HG03457 (cell line): ENCODE measurements around the gene PCLAF.
"Not testable (repeated sequence)": the region's sequence is repeated elsewhere in the genome, so short reads cannot be mapped to it uniquely, and the experiment has no call there.

ENCODE experiments used
- ATAC-seq: cut with Tn5 transposase; IDR thresholded peaks from one replicate; pipeline ENCODE4 v1.9.1; 2021; ENCODE audit warnings: moderate number of reproducible peaks; ENCODE audit not compliant: unreplicated experiment

PCLAF gene, protein sequence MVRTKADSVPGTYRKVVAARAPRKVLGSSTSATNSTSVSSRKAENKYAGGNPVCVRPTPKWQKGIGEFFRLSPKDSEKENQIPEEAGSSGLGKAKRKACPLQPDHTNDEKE

DNA sequence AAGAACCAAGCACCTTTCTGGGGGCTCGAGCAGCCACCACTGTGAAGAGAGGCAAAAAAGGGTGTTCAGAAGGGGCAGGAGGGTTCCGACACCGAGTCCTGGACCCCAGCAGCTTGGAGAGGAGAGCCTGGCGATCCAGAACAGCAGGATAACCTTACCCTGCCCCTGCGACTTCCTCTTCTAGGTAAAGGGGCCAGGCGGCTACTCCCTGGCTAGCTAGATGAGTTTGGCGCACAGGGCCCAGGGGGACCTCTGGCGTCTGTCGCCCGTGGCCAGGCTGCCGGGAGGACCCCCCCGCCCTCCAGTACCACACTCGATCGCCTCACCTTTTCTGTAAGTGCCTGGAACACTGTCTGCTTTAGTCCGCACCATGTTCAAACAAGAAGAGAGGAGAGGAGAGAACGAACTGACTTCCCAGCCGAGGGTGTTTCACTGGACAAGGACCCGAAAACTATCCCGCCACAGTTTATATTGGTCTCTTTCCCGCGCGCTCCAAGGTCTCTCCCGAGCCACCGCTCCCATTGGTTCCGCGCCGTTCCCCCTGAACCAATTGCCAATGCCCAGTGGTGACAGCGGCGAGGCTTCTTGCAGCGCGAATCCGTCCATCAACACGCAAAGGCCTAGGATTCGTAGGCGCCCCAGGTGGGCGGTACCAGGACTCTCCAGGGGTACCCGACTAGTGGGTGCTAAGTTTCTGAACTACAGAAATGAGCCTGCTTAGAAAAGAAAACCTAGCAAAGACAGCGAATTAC is at the start of gene PCLAF:
TSS of gene PCLAF (minus strand) at position 442 of the 752 bp plus-strand sequence. CDS start at position 372, 70 bp downstream.
- peak; percentile 88 for ATAC-seq

DNA sequence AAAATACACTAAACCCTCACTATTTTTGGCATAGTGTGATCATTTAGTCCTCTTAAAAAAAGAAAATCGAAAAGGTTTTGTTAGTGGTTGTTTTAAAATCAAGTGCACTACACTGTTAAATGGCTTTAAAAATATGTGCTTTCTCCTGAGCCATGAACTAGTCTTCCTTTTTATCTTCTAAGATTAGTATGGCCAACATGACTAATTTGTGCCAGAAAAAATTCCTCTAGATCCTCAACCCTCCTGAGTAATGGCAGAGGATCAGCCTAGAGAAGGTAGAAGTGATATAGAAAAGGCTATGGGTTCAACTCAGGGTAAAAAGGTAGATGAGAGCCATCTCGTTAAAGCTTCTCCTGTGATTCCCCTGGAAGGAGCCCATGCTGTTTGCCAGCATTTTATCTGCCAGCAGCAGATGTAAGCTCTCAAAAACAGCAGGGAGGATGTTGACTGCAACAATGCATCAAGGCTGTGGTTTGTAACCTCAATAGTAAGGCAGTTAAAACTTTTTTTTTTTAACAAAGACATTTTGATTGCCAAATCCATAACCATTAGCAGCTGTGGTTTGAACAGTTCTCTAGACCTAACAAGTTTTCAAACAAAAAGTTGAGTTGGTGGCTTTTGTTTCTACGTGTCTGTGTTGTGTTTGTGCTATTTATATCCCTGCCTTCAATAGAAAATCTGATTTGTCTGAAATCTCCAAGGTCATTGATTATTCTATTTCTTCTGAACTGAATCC is 48.9 kb upstream of the PCLAF start:
- ATAC-seq, result no peak

DNA sequence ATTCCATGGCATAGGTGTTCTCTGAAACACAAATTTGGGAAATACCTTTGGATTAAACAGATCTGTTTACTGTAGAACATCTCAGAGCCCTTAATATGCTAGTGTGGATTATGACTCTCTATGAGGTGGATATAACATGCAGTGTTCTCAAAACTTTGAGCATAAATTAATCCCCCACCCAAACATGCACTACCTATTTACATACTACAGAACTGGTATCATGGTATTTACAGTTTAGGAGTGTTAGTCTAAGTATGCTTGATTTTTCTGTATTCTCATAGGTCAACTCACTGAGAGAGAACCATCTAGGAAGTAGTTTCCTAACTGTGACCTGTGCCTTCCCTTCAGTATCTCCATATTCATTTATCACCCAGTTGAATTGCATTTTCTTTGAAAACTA is 48.2 kb upstream of the PCLAF start:
- ATAC-seq, result no peak

DNA sequence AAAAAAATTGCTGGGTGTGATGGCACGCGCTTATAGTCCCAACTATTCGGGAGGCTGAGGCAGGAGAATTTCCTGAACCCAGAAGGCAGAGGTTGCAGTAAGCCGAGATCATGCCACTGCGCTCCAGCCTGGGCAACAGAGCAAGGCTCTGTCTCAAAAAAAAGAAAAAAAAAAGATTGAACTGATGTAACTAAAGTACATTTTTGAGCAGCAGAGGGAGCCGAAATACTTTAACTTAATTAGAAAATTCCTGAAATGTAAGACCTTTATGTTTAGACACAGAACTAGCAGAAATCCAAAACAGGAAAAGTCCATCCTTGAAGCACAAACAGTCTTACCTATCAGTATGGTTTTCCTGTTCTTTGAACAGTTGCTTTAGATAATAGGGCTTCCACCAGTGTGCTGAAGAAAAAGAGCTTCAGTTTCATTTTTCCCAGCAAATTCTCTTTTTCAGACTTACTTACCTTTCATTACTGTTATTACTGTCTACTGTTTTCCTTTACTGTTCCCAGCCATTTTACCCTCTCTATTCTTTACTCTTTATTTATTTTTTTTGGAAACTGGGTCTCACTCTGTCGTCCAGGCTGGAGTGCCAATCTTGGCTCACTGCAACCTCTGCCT is 45.7 kb upstream of the PCLAF start:
- ATAC-seq, result no peak

DNA sequence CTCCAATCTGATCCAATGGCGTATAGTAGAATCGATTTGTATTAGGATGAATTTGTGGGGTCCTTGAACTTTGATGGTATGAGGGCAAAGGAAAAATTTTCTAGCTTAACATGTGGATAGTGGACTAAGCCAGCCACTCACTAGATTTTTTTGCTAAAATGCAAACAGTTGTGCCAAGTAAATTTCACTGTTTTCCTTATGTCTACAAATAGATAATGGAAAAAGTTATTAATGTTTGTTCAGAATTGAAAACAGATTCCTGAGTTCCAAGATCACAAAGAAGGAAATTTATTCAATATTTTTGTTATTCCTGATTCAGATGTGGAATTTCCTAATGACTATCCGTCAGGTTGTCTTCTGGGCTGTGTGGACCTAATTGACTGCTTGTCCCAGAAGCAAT is 44.0 kb upstream of the PCLAF start:
- ATAC-seq, result no peak

DNA sequence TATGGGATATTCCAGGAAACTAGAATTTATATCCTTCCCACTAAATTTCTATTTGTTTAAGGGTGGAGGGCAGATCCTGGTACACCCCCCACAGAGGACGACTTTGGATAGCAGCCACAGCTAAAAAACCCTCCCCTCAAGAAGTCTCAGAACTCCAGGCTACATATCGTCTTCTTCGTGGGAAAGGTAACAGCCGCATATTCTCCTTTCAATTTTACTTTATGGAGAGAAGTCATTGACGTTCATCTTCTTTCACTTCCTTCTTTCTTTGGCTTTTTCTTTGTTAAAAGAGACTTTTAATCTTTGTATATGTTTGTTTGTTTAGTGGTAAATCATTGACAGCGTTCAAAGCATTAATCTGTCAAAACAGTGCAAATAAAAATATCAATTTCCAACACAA is 42.7 kb upstream of the PCLAF start:
- no peak for ATAC-seq

DNA sequence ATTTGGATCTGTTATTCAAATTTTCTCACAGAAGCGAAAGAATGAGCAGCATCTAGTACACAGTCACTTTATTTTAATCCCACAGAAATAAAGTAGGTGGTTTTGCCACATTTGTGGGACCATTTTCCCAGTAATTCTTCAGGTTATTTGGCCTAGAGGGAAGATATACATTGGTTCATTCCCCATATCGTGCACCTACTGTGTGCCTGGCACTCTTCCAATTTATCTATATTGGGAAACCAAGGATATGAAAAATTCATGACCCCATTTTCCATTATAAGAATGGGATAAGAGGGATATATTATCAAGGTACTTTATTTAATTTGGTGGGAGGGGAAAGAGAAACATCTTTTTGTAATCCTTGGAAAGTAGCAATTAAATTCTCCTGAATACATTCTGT is 41.5 kb upstream of the PCLAF start:
- no peak for ATAC-seq

DNA sequence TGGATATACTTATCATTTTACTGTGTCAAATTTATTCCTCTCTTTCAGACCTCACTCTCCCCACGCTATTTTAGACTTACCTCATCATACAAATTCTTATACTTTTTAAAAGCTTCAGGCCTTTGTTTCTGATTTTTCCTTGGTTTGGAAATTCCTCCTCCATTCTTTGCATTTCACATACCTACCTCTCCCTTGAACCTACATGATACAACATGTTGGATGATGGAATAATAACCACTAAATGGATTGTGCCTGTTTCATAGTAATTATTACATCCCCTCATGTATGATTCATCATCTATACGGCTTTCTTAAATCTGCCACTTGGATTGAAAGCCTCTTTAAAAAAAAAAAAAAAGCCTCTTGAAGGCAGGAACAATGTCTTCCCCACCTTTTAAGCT is 31.0 kb upstream of the PCLAF start:
- ATAC-seq, result no peak

DNA sequence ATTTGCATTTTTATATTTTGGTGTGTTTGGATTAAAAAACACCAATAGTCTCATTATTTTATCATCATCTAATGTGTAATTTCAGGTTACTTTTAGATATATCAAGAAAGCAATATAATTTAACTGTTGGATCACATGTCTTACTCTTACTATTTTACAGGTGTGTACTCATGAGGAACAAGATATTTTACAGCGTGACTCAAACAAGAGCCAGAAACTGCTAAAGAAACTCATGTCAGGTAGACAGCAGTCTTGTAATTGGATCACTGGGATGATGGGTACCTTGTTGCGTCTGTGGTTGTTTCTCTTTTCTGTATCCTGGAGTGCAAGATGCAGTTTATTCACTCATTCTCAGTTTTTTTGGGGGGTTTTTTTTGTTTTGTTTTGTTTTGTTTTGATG is 19.3 kb upstream of the PCLAF start:
- no peak for ATAC-seq

DNA sequence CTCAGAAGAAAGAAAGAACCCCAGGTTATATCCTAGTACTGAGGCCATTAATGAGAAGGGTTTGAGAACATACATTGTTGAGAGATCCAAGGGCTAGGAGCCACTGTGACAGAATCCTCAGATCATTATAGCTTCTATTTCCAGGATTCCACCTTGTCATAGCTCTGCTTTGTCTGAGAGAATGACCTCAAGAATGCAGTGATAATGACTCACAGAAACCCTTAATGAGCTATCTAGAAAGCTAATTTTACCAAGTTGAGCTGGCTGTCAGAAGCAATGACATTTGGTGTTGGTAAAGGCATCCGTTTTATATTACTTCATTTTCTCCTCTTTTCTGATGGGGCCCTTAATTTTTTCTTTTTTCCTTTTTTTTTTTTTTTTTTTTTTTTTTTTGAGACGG is 17.3 kb upstream of the PCLAF start:
- no peak for ATAC-seq

DNA sequence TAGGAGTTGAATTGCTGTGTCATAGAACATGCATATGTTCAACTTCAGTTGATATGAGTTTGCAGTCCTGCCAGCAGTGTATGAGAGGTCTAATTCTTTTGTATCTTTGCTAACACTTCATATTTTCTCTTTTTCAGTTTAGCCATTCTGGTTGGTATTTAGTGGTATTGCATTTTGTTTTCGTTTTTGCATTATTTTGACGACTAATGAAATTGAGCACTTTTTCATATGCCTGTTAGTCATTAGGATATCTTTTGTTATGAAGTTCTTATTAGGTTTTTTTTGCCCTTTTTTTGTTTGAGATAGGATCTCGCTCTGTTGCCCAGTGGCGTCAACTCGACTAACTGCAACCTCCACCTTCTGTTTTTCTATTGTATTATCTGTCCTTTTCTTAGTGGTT is 15.5 kb upstream of the PCLAF start:
- ATAC-seq, result no peak

DNA sequence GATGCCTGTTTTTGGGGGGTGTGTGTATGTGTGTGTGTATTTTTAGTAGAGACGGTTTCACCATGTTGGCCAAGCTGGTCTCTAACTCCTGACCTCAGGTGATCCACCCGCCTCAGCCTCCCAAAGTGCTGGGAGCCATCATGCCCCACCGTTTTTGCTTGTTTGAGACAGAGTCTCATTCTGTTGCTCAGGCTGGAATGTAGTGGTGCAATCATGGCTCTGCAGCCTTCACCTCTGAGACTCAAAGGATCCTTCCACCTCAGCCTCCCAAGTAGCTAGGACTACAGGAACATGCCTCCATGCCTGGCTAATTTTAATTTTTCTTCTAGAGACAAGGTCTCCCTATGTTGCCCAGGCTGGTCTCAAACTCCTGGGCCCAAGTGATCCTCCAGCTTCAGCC is 11.2 kb upstream of the PCLAF start:
- ATAC-seq, result not testable (repeated sequence)

DNA sequence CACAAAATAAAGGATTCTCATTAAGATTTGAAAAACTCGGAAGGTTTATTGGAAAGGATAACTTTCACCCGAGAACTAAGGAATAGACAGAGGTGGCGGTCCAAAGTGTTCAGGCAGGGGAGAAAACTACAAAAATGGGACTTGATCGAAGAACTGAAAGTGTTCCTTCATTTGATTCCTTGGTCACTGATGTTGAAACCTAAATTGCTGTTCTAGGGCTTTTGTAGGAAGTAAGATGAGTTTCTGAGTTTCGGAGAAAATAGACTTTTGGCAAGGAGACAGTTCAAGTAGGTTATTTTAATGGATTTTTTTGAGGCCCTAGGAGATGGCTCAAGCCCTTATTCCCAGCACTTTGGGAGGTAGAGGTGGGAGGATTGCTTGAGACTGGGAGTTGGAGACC is 7.8 kb upstream of the PCLAF start:
- ATAC-seq, result no peak

DNA sequence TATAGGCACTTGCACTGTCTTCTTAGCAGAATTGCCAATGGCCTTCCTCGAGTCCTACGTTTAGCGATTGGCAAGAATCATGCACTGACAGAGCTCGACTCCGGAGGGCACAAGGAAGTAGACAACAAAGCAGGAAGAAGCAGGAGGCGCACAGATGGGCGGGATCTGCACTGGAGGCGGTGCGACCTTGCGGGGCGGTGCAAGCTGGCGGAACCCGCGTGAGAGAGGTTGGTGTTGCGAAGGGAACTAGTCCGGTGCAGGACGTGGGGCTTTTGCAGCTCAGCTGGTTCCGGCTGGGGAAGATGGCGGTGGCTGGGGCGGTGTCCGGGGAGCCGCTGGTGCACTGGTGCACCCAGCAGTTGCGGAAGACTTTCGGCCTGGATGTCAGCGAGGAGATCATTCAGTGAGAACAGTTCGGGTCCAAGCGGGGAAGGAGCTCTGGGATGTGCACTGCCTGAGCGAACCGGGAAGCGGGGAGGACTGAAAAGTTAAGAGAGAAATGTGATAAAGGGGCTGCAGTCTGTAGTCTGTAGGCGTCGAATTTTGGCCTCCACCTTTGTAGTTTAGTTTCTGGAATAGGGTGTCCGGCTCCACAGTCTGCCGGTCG is 6.4 kb upstream of the PCLAF start, which contains the start of gene TRIP4:
TSS of gene TRIP4 (plus strand) at position 275 of the 607 bp plus-strand sequence. CDS start at position 303, 28 bp downstream.
- ATAC-seq, result peak; percentile 87

DNA sequence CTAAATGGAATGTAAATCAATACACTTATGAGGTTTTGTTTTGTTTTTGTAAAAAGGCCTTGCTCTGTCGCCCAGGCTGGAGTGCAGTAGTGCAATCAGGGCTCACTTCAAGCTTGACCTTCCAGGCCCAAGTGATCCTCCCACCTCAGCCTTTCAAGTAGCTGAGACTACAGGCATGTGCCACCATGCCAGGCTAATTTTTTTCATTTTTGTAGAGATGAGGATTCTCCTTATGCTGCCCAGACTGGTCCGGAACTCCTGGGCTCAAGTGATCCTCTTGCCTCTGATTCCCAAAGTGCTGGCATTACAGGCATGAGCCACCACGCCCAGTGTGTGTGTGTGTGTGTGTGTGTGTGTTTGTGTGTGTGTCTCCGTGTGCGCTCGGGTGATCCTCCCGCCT is 5.0 kb upstream of the PCLAF start:
- ATAC-seq, result no peak

DNA sequence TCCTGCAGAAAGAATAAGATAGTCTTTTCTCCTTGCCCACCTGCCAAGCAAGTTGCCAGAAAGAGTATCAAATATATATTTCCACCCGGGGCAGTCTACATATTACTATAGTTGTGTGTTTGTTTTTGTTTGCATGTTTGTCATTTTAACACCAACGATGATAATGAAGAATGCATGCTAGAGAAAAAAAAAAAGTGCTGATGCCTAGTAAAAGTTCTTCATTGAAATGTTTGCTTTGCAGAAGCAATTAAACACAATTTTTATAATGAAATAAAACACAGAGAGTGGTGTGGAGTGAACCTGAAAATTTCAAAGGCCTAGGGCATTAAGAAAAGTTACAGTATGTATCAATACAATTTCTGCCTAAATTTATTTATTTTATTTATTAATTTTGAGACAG is 2.5 kb upstream of the PCLAF start:
- no peak for ATAC-seq

DNA sequence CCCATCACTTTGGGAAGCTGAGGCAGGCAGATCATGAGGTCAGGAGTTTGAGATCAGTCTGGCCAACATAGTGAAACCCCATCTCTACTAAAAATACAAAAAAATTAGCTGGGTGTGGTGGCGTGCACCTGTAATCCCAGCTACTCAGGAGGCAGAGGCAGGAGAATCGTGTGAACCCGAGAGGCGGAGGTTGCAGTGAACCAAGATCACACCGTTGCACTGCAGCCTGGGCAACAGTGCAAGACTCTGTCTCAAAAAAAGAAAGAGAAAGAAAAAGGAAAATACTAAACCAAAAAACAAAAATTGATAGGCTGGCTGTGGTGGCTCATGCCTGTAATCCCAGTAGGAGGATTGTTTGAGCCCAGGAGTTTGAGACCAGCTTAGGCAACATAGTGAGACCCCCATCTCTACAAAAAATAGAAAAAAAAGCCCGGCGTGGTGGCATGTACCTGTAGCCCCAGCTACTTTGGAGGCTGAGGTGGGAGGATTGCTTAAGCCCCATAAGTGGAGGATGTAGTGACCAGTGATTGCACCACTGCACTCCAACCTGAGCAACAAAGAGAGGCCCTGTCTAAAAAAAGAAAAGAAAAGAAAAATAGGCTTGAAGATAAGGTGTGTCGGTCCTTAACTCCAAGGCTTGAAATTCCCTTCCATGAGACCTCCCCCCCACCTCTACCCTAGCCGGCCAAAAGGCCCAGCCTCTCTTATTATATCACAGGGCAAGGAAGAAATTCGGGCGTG is 941 bp downstream of the PCLAF start:
- not testable (repeated sequence) for ATAC-seq

DNA sequence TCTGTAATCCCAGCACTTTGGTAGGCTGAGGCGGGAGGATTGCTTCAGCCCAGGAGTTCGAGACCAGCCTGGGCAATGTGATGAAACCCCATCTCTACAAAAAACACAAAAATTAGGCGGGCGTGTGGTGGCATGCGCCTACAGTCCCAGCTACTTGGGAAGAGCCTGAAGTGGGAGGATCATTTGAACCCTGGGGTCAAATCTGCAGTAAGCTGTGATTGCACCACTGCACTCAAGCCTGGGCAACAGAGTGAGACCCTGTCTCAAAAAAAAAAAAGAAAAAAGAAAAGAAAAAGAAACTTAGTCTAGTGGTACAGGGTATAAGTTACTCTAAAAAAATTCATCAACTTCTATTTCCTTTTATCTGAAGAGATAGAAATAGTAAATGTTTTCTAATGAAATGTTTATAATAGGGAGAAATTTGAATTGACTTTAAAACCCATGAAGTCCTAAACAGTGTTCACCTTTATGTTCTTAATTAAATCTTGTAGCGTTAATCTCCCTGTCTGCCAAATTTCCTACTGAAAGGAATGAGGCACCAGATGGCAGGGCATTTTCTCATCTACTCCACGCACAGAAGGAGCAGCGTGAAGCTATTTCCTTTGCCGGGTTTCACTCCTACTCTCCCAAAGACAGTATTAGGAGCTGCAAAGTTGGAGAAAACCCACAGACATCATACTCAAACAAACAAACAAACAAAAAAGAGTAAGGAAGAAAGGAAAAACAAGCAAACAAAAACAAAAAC is 1.9 kb downstream of the PCLAF start:
- no peak for ATAC-seq

DNA sequence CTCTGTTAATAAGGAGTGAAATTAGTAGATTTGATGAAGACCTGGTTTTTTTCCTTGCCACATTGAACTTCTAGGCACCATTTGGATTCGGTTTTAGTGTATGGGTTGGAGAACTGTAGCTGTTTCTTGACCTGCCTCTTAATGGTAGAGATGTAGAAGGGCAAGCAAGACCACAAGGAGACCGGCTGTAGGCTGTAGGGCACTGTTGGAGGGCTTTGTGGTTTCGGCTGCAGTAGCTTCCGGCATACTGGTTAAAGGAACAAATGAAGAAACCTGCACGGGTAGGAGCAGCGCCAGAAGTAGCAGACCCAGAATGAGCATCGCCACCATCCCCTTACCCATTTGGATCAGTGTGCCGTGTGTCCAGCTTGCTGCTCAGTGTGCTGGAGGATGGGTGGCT is 7.9 kb downstream of the PCLAF start:
- ATAC-seq, result no peak

DNA sequence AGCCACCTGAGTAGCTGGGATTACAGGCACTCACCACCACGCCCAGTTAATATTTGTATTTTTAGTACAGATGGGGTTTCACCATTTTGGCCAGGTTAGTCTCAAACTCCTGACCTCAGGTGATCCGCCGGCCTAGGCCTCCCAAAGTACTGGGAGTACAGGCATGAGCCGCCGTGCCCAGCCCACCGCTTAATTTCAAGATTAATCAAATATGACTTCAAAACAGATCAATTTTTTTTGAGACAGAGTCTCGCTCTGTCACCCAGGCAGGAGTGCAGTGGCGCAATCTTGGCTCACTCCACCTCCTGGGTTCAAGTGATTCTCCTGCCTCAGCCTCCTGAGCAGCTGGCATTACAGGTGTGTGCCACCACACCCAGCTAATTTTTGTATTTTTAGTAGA is 9.9 kb downstream of the PCLAF start:
- not testable (repeated sequence) for ATAC-seq
